ENCODE measurements around the gene IKZF2. TPM values are rescaled to one million over a fixed set of nuclear protein-coding genes. Genes with fewer than 3 reads are reported as not detected.

The IKZF2 gene
- total RNA-seq, 1 donor from 2014 or later = 4.4 TPM

DNA sequence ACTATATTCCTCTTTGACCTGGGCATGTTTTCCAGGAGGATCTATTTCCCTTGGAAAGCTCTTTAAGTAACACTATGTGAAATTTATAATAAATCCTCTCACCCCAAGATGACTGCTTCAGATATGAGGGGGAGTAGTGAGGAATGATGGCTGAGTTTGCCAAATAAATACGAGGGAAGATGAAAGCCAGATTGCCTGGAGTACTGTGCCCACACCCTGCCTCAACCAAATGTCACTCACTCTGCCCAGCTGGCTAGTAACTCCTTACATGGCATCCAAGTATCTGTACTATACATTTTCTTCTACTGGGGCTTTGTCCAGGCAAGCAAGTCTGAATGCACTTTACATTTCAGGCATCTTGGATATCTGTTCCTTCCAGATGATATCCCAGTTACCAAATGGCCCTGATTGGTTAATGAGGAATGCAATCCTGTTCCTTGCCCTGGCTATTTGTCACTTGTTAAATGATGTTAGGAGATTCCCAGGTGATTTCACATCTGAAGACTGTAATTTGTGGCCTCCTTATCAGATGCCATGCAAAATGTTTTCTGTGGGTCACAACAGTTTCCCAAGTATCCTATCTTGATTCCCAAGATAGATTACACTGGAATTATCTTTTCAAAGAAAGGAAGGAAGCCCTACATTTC is 191.8 kb downstream of the IKZF2 start:
- Histone ChIP-seq H3K4me3 (ENCODE audit: low read depth, low read length) (no peak overlapping the region), H3K36me3 (ENCODE audit: control insufficient read depth, insufficient read depth, low read length) (no peaks in the 10 kb centered on the region), H3K27me3 (ENCODE audit: control insufficient read depth, insufficient read depth, low read length) (no peaks in the 10 kb centered on the region)
- TF ChIP-seq, protein P1, sequence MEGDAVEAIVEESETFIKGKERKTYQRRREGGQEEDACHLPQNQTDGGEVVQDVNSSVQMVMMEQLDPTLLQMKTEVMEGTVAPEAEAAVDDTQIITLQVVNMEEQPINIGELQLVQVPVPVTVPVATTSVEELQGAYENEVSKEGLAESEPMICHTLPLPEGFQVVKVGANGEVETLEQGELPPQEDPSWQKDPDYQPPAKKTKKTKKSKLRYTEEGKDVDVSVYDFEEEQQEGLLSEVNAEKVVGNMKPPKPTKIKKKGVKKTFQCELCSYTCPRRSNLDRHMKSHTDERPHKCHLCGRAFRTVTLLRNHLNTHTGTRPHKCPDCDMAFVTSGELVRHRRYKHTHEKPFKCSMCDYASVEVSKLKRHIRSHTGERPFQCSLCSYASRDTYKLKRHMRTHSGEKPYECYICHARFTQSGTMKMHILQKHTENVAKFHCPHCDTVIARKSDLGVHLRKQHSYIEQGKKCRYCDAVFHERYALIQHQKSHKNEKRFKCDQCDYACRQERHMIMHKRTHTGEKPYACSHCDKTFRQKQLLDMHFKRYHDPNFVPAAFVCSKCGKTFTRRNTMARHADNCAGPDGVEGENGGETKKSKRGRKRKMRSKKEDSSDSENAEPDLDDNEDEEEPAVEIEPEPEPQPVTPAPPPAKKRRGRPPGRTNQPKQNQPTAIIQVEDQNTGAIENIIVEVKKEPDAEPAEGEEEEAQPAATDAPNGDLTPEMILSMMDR (IDR thresholded peaks at IDR 0.05; ENCODE audit: insufficient read depth, low read length, poor library complexity, severe bottlenecking) = no peak
- no peak for DNase-seq (ENCODE audit: low read depth)

DNA sequence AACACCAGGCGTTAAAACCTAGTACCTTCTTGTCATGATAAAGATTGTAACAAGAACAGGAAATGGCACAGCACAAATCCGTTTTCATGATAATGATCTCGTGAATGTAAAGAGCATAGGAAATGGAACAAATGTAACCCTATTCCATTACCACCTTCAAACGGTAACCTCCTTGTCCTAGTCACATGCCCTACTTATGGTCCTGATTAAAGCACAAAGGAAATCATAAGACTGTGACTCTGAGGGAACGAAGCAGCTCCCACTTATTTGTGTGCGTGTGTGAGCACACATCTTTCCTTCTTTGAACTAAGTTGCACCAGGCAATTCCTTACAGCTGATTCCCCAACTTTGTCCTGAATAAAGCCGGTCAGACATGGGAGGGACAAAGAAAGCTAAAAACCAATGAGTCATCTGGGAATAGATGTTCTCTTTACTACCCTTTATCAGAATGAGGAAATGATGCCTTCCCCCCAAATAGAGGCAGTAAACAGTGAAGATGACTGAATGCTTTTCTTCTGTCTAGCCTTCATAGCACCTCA is 192.6 kb downstream of the IKZF2 start:
- DNase-seq (ENCODE audit: low read depth) = no peak
- TF ChIP-seq, protein P1 (IDR thresholded peaks at IDR 0.05; ENCODE audit: insufficient read depth, low read length, poor library complexity, severe bottlenecking) = no peak
- Histone ChIP-seq H3K27me3 (ENCODE audit: control insufficient read depth, insufficient read depth, low read length) (no peaks in the 10 kb centered on the region), H3K4me3 (ENCODE audit: low read depth, low read length) (no peak overlapping the region), H3K36me3 (ENCODE audit: control insufficient read depth, insufficient read depth, low read length) (no peaks in the 10 kb centered on the region)

DNA sequence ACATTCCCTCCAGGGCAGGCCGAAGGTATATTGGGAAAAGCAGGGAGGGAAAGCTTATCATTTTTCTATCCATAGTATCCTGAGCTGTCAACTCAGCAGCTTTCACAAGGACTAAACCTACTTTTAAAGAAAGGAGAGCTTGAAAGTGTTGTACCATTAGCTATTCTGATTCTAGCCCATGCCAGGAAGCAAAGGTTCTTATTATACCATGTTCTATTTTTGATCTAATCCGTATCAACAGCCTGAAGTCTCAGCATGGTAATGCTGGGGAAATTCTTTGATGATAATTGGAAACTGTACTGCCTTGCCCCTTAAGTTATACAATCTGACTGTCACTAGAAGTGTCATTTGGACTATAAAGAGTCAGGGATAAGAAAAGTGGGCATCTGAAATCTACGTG is 193.3 kb downstream of the IKZF2 start:
- TF ChIP-seq, protein P1 (IDR thresholded peaks at IDR 0.05; ENCODE audit: insufficient read depth, low read length, poor library complexity, severe bottlenecking) = no peak
- DNase-seq (ENCODE audit: low read depth) = no peak
- Histone ChIP-seq H3K27me3 (ENCODE audit: control insufficient read depth, insufficient read depth, low read length) (no peaks in the 10 kb centered on the region), H3K36me3 (ENCODE audit: control insufficient read depth, insufficient read depth, low read length) (no peaks in the 10 kb centered on the region), H3K4me3 (ENCODE audit: low read depth, low read length) (no peak overlapping the region)

GRCh38 chr2:212957624-212958023 is 193.8 kb downstream of the IKZF2 start:
- no peak for DNase-seq (ENCODE audit: low read depth)
- Histone ChIP-seq H3K27me3 (ENCODE audit: control insufficient read depth, insufficient read depth, low read length) (no peaks in the 10 kb centered on the region), H3K4me3 (ENCODE audit: low read depth, low read length) (no peak overlapping the region), H3K36me3 (ENCODE audit: control insufficient read depth, insufficient read depth, low read length) (no peaks in the 10 kb centered on the region)
- TF ChIP-seq, protein P1 (IDR thresholded peaks at IDR 0.05; ENCODE audit: insufficient read depth, low read length, poor library complexity, severe bottlenecking) = no peak

- no peak for DNase-seq (ENCODE audit: low read depth)
- Histone ChIP-seq H3K36me3 (ENCODE audit: control insufficient read depth, insufficient read depth, low read length) (no peaks in the 10 kb centered on the region), H3K27me3 (ENCODE audit: control insufficient read depth, insufficient read depth, low read length) (no peaks in the 10 kb centered on the region), H3K4me3 (ENCODE audit: low read depth, low read length) (no peak overlapping the region)
- TF ChIP-seq, protein P1 (IDR thresholded peaks at IDR 0.05; ENCODE audit: insufficient read depth, low read length, poor library complexity, severe bottlenecking) = no peak
Measured at GRCh38 chr2:212956665-212957607, 194.5 kb downstream of the IKZF2 start.

Data from kidney epithelial cell (primary cell).